LHCN-M2 (cell line): ENCODE data around the gene CHD5. TPM values are rescaled to one million over a fixed set of nuclear protein-coding genes. Genes with fewer than 3 reads are reported as not detected.
"Not testable (repeated sequence)": the region's sequence is repeated elsewhere in the genome, so short reads cannot be mapped to it uniquely, and the experiment has no call there.

Source experiments
- DNase-seq: peaks from one replicate; pipeline ENCODE4 v3.0.0-alpha.2; 2012; ENCODE audit warnings: low read depth
- total RNA-seq: library from RNA; depleted of rRNA; stranded (reverse); fragments of >200 nt; gene quantifications from 2 replicates; pipeline ENCODE4 v1.2.3, GENCODE V29; 2014

Gene CHD5
- total RNA-seq, 1 experiment from 2014 or later = 0.06 TPM

- DNase-seq = no peak
Observed at GRCh38 chr1:6086358-6086757, 93.8 kb downstream of the CHD5 start.

- DNase-seq = no peak
Observed at GRCh38 chr1:6085666-6086065, 94.5 kb downstream of the CHD5 start.

GRCh38 chr1:6084781-6085495 lies 95.2 kb downstream of the CHD5 start:
- no peak for DNase-seq

GRCh38 chr1:6083801-6084446 lies 96.2 kb downstream of the CHD5 start:
- peak; percentile 13 for DNase-seq

GRCh38 chr1:6083385-6083784 lies 96.7 kb downstream of the CHD5 start:
- no peak for DNase-seq

- DNase-seq = peak; percentile 8
Observed at GRCh38 chr1:6082430-6082971, 97.6 kb downstream of the CHD5 start.

- DNase-seq = no peak
Observed at GRCh38 chr1:6081901-6082300, 98.2 kb downstream of the CHD5 start.

GRCh38 chr1:6080469-6080868 lies 99.7 kb downstream of the CHD5 start:
- DNase-seq = no peak

- no peak for DNase-seq
Observed at GRCh38 chr1:6077919-6078318, 102.2 kb downstream of the CHD5 start.

- DNase-seq = no peak
Observed at GRCh38 chr1:6077506-6077905, 102.6 kb downstream of the CHD5 start.

- not testable (repeated sequence) for DNase-seq
Observed at GRCh38 chr1:6077061-6077460, 103.1 kb downstream of the CHD5 start.

- DNase-seq = no peak
Observed at GRCh38 chr1:6075748-6076147, 104.4 kb downstream of the CHD5 start.

GRCh38 chr1:6074192-6074901 lies 105.8 kb downstream of the CHD5 start:
- no peak for DNase-seq

GRCh38 chr1:6073480-6074053 lies 106.6 kb downstream of the CHD5 start:
- no peak for DNase-seq

- DNase-seq = no peak
Observed at GRCh38 chr1:6072774-6073479, 107.2 kb downstream of the CHD5 start.

GRCh38 chr1:6071219-6071618 lies 108.9 kb downstream of the CHD5 start:
- DNase-seq = no peak

GRCh38 chr1:6070450-6070974 lies 109.6 kb downstream of the CHD5 start:
- no peak for DNase-seq

- DNase-seq = no peak
Observed at GRCh38 chr1:6069573-6069972, 110.5 kb downstream of the CHD5 start.

- DNase-seq = no peak
Observed at GRCh38 chr1:6068932-6069331, 111.2 kb downstream of the CHD5 start.

- no peak for DNase-seq
Observed at GRCh38 chr1:6068073-6068472, 112.0 kb downstream of the CHD5 start.

- DNase-seq = no peak
Observed at GRCh38 chr1:6066680-6067079, 113.4 kb downstream of the CHD5 start.
